Naive thymus-derived CD8-positive, alpha-beta T cell (primary cell): ENCODE data around the gene ANAPC10. TPM values are rescaled to one million over a fixed set of nuclear protein-coding genes. Genes with fewer than 3 reads are reported as not detected.
"Not testable (repeated sequence)": the region's sequence is repeated elsewhere in the genome, so short reads cannot be mapped to it uniquely, and the experiment has no call there.

Experiments
- ATAC-seq, 2 donors: fragments of 150-1000 bp; cut with Tn5 transposase in 1 of 2; sonication (Bioruptor Pico), chemical (Tn5 transposase) in 1 of 2; 1 replicate in 1 of 2; 2 replicates in 1 of 2; pipeline ENCODE4 v1.10.0; 2021; ENCODE audit warnings: mild to moderate bottlenecking in 2 of 2, moderate library complexity in 2 of 2
- POLR2A ChIA-PET: fragments of 350-600 bp; sonication (Branson Sonifier 250); formaldehyde crosslinking; loops from one replicate; lab custom pipeline; 2021; ENCODE audit warnings: antibody characterized with exemption; lab: Charles Lee
- DNase-seq, 10 donors: peaks; one replicate each; pipeline versions ENCODE4 v3.0.0 to v3.0.0-alpha.2; 2020 to 2022
- H3K27ac Mint-ChIP-seq, 10 donors: one replicate each; pipeline ENCODE4 v1.8.0; 2020 to 2022; ENCODE audit warnings: mild to moderate bottlenecking in 10 of 10, mixed read lengths in 10 of 10, moderate library complexity in 4 of 10, inconsistent platforms in 1 of 10
- H3K27me3 Mint-ChIP-seq, 5 donors: one replicate each; pipeline ENCODE4 v1.8.0; 2021 to 2022; ENCODE audit warnings: mixed read lengths in 5 of 5
- H3K36me3 Mint-ChIP-seq, 3 donors: one replicate each; pipeline ENCODE4 v1.8.0; 2020 to 2022; ENCODE audit warnings: mixed read lengths in 3 of 3, mild to moderate bottlenecking in 2 of 3, inconsistent platforms in 1 of 3
- H3K4me1 Mint-ChIP-seq, 4 donors: one replicate each; pipeline ENCODE4 v1.8.0; 2021 to 2022; ENCODE audit warnings: mixed read lengths in 4 of 4
- H3K4me3 Mint-ChIP-seq, 10 donors: one replicate each; pipeline ENCODE4 v1.8.0; 2020 to 2022; ENCODE audit warnings: mild to moderate bottlenecking in 10 of 10, mixed read lengths in 10 of 10, moderate library complexity in 6 of 10, inconsistent platforms in 1 of 10
- H3K9me3 Mint-ChIP-seq, 9 donors: one replicate each; pipeline ENCODE4 v1.8.0; 2020 to 2022; ENCODE audit warnings: mixed read lengths in 9 of 9, mild to moderate bottlenecking in 3 of 9, inconsistent platforms in 1 of 9, moderate library complexity in 1 of 9
- polyA plus RNA-seq, 3 donors: library from polyadenylated mRNA; unstranded; fragments of 300-500 nt; fragmentation: Illumina TruSeq; gene quantifications; one replicate each; pipeline ENCODE4 v1.2.3, GENCODE V29; 2021
- total RNA-seq, 8 experiments: library from RNA in 2 of 8; stranded (reverse) in 2 of 8; gene quantifications; one replicate each; pipeline ENCODE4 v1.2.3 and lab custom pipeline; 2021 to 2026

ANAPC10 gene, protein sequence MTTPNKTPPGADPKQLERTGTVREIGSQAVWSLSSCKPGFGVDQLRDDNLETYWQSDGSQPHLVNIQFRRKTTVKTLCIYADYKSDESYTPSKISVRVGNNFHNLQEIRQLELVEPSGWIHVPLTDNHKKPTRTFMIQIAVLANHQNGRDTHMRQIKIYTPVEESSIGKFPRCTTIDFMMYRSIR
- total RNA-seq (10 to 100 TPM; 18.0 to 23.7 TPM), polyA plus RNA-seq (10 to 100 TPM; 33.3 to 38.5 (median 35.8) TPM), total RNA-seq (lab: John Stamatoyannopoulos, UW) (2.5 to 4.7 (median 4.2) reads per million in 6 experiments)

DNA sequence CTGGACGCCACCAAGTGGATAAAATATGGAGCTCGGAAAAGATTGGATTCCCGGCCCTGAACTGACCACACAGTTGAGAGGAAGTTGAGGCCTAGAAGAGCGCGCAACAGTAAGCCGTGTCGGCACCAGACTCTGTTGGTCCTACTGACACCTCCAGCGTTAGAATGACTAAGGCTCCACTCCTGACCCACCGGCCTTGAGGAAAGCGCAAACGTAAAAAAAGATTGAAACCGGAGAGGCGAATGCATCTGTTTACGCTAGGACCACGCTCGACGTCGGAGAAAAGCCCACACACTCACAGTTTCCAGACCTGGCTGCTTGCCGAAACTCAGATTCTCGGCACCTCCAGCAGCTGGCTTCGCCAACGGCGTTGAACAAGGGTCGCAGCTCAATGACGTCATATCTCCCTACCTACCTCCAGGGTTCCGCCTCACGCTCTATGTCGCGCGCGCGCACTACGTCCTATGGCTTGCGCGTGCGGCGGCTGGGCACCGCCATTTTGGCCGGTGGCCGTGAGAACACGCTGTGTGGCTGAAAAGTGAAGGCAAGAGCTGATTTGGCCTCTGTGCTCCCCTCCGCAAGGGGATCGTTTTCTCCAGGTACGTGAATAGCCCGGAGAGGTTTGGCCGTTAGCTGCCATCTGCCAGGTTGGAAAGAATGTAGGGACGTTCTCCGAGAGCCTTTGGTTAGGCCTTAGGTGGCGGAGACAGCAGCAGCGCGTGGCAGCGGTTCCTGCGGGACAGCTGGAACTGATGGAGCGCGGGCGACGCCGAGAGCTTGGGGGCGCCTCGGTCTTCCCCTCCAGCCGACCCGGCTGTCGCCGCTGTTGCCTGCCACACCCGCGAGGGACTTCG lies at the start of gene ANAPC10, which contains the start of gene ABCE1:
Gene ANAPC10, minus strand, starts transcription at position 376 of the 854 bp plus-strand sequence. CDS start 2,097 bp downstream, outside the sequence.
Gene ABCE1, plus strand, starts transcription at position 491 of the 854 bp plus-strand sequence. CDS start 6,102 bp downstream, outside the sequence.
- Mint-ChIP-seq H3K27ac (peak within 1 kb of the TSS; percentile 94 to 99 (median 98)), H3K4me1 (peaks cover 17 to 48% (median 37%) of the 10 kb centered on the region in 4 donors), H3K9me3 (peaks cover 0 to 12% (median 3%) of the 10 kb centered on the region in 9 donors), H3K36me3 (peaks cover 14 to 24% (median 23%) of the 10 kb centered on the region in 3 donors), H3K4me3 (peak within 1 kb of the TSS; percentile 91 to 98 (median 96)), H3K27me3 (no peaks in the 10 kb centered on the region)
- peak; percentile 88 to 98 (median 94) for DNase-seq
- POLR2A ChIA-PET, result interaction anchor here (0.6 to 2.4 kb wide), 12 partner anchors 14 to 1584 kb away, joined by 3 to 23 read pairs (median 5); partner anchors contain the start of genes MMAA and SMARCA5
- ATAC-seq, result peak; percentile 90 to 92

DNA sequence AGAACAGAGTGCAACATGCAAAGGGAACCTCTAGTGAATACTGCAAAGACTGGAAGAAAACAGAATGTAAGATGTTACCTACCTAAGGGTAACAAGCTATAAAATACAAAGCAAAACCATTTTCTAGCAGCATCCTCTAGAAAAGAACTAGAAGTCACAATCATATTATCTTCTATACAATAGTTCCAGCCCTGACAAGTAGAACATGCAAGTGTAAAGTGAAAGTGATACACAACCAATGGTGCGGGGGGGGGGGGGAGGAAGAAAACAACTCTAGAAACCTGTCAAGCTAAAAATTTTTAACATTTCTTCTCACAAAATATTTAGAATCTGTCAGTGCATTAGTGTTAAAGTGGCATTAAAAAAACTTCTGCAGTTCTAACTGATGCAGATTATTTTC lies 38.2 kb upstream of the ANAPC10 start:
- Mint-ChIP-seq H3K27ac (peak overlapping the region in 7 of 10 donors; percentile 18 to 80 (median 69)), H3K4me3 (peak overlapping the region in 4 of 10 donors; percentile 0 to 39 (median 7)), H3K36me3 (peaks cover 11 to 64% (median 27%) of the 10 kb centered on the region in 3 donors), H3K4me1 (peaks cover 6 to 49% (median 20%) of the 10 kb centered on the region in 4 donors)
- POLR2A ChIA-PET, H3K27me3 Mint-ChIP-seq, DNase-seq, H3K9me3 Mint-ChIP-seq: not testable (repeated sequence)
- ATAC-seq, result peak in 1 of 2 donors; percentile 39

DNA sequence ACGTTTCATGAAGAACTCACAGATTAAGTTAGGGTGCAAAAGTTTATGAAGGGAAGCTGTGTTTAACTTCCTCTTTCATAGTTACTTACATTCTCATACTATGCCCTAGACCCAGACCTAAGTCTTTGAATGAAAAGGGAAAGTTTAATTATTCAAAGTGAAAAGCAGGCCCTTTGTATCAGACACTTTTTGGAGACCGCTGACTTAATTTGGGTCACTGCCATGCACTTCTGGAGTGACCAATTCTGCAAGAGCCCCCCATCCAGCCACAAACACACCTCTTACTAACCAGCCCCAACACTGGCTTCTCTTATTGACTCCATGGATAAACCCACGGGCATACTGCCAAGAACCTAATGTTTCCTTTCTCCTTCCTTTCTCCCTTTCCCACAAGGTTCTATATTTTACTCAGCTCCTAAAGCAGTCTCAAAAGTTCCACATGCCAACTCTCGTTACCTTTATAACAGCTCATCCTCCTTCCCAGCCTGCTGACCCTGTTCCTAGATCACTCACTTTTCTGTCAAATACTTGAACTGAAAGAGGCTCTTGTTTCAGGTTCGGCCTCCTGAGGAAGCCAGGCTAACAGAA lies 34.6 kb upstream of the ANAPC10 start:
- Mint-ChIP-seq H3K4me3 (no peak overlapping the region), H3K27ac (peak overlapping the region; percentile 21 to 86 (median 80)), H3K27me3 (no peaks in the 10 kb centered on the region), H3K9me3 (no peaks in the 10 kb centered on the region), H3K36me3 (peaks cover 4 to 58% (median 13%) of the 10 kb centered on the region in 3 donors), H3K4me1 (peaks cover 5 to 55% (median 25%) of the 10 kb centered on the region in 4 donors)
- no peak for DNase-seq
- no peak for ATAC-seq
- POLR2A ChIA-PET, result no interaction called here

DNA sequence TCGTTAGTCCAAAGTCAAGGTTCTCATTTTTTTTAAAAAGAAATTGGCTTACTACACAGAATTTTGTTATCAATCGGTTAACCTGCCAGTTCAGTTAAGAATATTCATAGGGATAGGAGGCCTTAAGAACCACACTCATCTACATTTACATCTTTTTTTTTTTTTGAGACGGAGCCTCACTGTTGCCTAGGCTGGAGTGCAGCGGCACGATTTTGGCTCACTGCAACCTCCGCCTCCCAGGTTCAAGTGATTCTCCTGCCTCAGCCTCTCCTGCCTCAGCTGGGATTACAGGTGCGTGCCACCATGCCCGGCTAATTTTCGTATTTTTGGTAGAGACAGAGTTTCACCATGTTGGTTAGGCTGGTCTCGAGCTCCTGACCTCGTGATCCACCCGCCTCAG lies 33.9 kb upstream of the ANAPC10 start:
- H3K27ac Mint-ChIP-seq, result peak overlapping the region in 6 of 10 donors; percentile 37 to 88 (median 52)
- no peaks in the 10 kb centered on the region for H3K27me3 Mint-ChIP-seq
- POLR2A ChIA-PET, result interaction anchor here (2.7 kb wide), 1 partner anchor 34 kb away, joined by 8 read pairs; the partner anchor contains the start of genes ABCE1 and ANAPC10
- H3K4me1 Mint-ChIP-seq, result peaks cover 2 to 51% (median 23%) of the 10 kb centered on the region in 4 donors
- peaks cover 0 to 58% (median 7%) of the 10 kb centered on the region in 3 donors for H3K36me3 Mint-ChIP-seq
- no peaks in the 10 kb centered on the region for H3K9me3 Mint-ChIP-seq
- ATAC-seq, result no peak
- DNase-seq, result no peak
- no peak overlapping the region for H3K4me3 Mint-ChIP-seq

DNA sequence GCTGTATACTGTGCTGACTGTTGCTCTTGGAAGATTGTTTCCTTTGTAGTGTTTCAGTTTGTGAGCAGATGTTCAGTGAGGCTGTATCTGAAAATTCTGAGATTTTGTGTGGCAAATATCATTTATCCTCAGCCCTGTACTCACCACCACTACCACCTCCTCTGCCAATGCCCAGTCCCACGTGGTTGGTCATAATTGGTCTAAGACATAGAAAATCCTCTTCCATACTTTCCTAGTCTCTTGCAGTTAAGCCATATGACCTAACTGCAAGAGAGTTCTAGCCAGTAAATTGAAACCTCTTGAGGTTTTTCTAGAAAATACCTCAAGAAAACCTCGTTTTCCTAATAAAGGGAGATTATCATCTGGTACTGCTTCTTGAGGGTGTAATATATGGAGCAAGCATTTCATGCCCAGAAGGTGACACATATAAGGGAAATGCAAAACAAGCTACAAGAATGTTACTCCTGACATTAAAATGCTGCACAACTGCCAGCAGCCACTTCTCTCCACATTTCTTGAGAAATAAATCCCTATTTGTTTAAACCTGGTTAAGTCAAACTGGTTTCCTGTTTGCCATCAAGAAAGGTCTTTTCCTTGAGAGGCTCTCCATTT lies 32.9 kb upstream of the ANAPC10 start:
- H3K4me3 Mint-ChIP-seq, result no peak overlapping the region
- DNase-seq, result no peak
- H3K36me3 Mint-ChIP-seq, result peaks cover 5 to 65% (median 7%) of the 10 kb centered on the region in 3 donors
- peaks cover under 1 to 48% (median 18%) of the 10 kb centered on the region in 4 donors for H3K4me1 Mint-ChIP-seq
- POLR2A ChIA-PET, result interaction anchor here (2.7 kb wide), 1 partner anchor 33 kb away, joined by 8 read pairs; the partner anchor contains the start of genes ABCE1 and ANAPC10
- H3K9me3 Mint-ChIP-seq, result no peaks in the 10 kb centered on the region
- no peak for ATAC-seq
- H3K27ac Mint-ChIP-seq, result peak overlapping the region in 9 of 10 donors; percentile 1 to 80 (median 54)
- H3K27me3 Mint-ChIP-seq, result no peaks in the 10 kb centered on the region

DNA sequence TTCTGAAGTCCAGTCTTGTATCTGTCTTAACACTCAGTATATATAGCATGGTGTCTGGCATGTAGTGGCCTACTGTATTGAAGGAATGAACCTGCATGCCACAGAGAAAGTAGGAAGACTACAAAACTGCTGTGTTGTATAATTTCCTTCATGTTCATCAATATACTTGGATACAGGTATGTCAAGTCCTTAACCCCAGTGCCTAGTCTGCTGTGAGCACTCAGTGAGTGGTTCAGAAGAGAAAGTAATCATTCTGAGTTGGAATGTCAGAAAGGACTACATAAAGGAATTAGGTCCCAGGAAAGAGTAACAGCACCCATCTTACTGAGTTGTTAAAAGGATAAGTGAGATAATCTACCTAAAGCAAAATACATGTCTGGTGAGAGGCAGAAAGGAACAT lies 32.1 kb upstream of the ANAPC10 start:
- Mint-ChIP-seq H3K36me3 (peaks cover 5 to 65% (median 7%) of the 10 kb centered on the region in 3 donors), H3K27ac (peak overlapping the region in 6 of 10 donors; percentile 16 to 80 (median 56)), H3K4me3 (no peak overlapping the region), H3K4me1 (peaks cover 0 to 43% (median 15%) of the 10 kb centered on the region in 4 donors), H3K9me3 (no peaks in the 10 kb centered on the region), H3K27me3 (no peaks in the 10 kb centered on the region)
- peak in 1 of 2 donors; percentile 23 for ATAC-seq
- no peak for DNase-seq
- POLR2A ChIA-PET, result interaction anchor here (2.7 kb wide), 1 partner anchor 32 kb away, joined by 8 read pairs; the partner anchor contains the start of genes ABCE1 and ANAPC10

DNA sequence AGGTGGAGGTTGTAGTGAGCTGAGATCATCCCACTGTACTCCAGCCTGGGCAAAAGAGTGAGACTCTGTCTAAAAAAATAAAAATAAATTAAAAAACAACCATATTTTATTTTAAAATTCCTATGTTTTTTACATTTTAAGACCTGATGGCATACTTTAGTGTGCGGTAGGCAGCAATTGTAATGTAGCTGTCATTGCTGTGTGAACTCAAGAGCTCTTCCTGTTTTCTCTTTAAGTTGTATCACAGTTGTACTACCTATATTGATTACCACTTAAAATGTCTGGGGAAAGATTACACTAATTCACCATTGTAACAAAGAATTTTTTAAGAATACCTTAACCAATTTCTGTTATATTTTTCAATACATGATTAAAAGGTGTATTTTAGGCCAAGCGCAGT lies 27.4 kb upstream of the ANAPC10 start:
- DNase-seq (no peak), ATAC-seq (no peak)
- Mint-ChIP-seq H3K4me1 (peaks cover 0 to 10% (median 2%) of the 10 kb centered on the region in 4 donors), H3K4me3 (no peak overlapping the region), H3K9me3 (no peaks in the 10 kb centered on the region), H3K27ac (peak overlapping the region in 4 of 10 donors; percentile 9 to 94 (median 70)), H3K27me3 (no peaks in the 10 kb centered on the region), H3K36me3 (peaks cover 5 to 83% (median 16%) of the 10 kb centered on the region in 3 donors)
- POLR2A ChIA-PET, result interaction anchor here (0.8 kb wide), 1 partner anchor 27 kb away, joined by 3 read pairs; the partner anchor contains the start of genes ABCE1 and ANAPC10

DNA sequence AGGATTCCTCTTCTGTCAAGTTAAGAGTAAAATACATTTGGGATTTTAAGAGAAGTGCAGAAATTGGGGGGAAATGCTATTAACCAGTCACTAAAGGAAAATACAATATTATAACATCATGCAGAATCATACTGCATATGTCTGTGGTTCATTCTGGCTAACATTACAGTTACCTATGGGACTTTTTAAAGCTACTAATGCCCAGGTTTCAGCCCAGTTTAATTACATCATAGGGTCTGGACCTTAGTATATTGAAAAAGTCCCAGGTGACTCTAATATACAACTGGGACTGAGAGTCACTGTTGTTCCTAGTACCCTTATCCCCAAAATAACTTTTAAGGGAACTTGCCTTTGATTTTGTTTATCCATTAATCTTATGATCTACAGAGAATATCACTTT lies 10.1 kb upstream of the ANAPC10 start:
- ATAC-seq (no peak), DNase-seq (no peak)
- no peaks in the 10 kb centered on the region for H3K9me3 Mint-ChIP-seq

DNA sequence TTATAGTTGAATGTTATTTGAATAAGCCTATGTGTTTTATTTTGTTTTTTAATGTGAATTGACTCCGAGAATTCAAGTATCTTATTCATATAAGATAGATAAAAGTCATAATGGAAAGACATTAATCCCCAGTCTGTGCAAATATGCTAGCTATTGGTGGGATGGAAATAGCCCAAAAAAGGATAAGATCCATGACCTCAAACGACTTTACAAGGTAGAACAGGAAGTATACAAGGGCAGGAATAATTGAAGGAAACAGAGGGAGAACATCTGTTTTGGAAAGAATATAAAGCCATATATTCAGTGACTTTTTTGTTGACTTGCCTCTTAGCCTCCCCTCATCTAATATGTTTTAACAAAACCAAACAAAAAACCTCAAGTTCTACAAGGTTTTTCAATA lies 9.1 kb upstream of the ANAPC10 start:
- H3K4me3 Mint-ChIP-seq, result no peak overlapping the region
- peaks cover 0 to 18% (median 8%) of the 10 kb centered on the region in 4 donors for H3K4me1 Mint-ChIP-seq
- no peaks in the 10 kb centered on the region for H3K9me3 Mint-ChIP-seq
- peaks cover 9 to 73% (median 25%) of the 10 kb centered on the region in 3 donors for H3K36me3 Mint-ChIP-seq
- POLR2A ChIA-PET, result no interaction called here
- peak overlapping the region in 3 of 10 donors; percentile 42 to 56 (median 51) for H3K27ac Mint-ChIP-seq
- ATAC-seq (no peak), DNase-seq (no peak)
- H3K27me3 Mint-ChIP-seq, result no peaks in the 10 kb centered on the region

More for the DNA sequence above, 10.1 kb upstream of the ANAPC10 start:
- Mint-ChIP-seq H3K27me3 (no peaks in the 10 kb centered on the region), H3K4me1 (peaks cover 4 to 20% (median 12%) of the 10 kb centered on the region in 4 donors), H3K27ac (no peak overlapping the region), H3K36me3 (peaks cover 9 to 83% (median 33%) of the 10 kb centered on the region in 3 donors), H3K4me3 (no peak overlapping the region)
- POLR2A ChIA-PET, result no interaction called here

DNA sequence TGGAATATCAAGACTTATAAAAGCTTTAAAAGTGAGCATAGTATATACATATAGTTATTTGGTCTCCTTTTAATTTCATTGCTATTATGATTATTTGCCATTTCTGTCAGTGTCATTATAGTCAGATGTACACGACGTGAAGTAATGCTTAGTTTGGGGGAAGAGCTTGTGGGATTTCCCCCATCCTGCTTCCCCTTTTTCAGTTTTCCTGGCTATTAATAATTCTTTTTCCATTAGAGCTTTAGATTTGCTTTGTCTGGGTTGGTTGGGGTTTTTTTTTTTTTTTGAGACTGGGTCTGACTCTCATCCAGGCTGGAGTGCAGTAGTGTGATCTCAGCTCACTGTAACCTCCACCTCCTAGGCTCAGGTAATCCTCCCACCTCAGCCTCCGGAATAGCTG lies 5.5 kb upstream of the ANAPC10 start:
- POLR2A ChIA-PET, result no interaction called here
- H3K9me3 Mint-ChIP-seq, result no peaks in the 10 kb centered on the region
- peaks cover 8 to 34% (median 21%) of the 10 kb centered on the region in 4 donors for H3K4me1 Mint-ChIP-seq
- peaks cover 5 to 37% (median 8%) of the 10 kb centered on the region in 3 donors for H3K36me3 Mint-ChIP-seq
- ATAC-seq, result no peak
- H3K27me3 Mint-ChIP-seq, result no peaks in the 10 kb centered on the region
- peak overlapping the region in 3 of 10 donors; percentile 25 to 38 (median 34) for H3K4me3 Mint-ChIP-seq
- DNase-seq, result no peak
- H3K27ac Mint-ChIP-seq, result peak overlapping the region in 5 of 10 donors; percentile 8 to 78 (median 58)

DNA sequence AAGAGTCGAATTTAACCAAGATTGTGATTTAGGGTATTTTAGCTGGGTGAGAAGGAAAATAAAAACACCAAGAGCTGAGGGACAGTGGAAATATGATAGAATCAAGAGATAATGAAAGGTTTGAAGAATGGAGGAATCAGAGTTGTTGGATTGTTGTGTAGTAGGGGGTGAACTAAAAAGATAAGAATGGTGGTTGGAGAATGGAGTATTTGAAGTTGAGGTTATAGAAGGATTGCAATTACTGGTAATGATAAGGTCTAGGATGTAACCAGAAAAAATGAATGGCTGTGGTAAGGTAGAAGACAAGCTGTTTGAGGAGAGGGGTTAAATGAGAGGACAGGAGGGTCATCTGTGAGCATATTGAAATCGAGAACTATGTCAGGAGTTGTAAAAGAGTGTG lies 4.6 kb upstream of the ANAPC10 start:
- no peak overlapping the region for H3K4me3 Mint-ChIP-seq
- ATAC-seq, result no peak
- no peak for DNase-seq
- peaks cover 5 to 30% (median 8%) of the 10 kb centered on the region in 3 donors for H3K36me3 Mint-ChIP-seq
- H3K27ac Mint-ChIP-seq, result no peak overlapping the region
- no peaks in the 10 kb centered on the region for H3K27me3 Mint-ChIP-seq
- no peaks in the 10 kb centered on the region for H3K9me3 Mint-ChIP-seq
- POLR2A ChIA-PET, result no interaction called here
- peaks cover 8 to 39% (median 22%) of the 10 kb centered on the region in 4 donors for H3K4me1 Mint-ChIP-seq
